ENCODE data around the gene MBD3L2. TPM values are rescaled to one million over a fixed set of nuclear protein-coding genes. Genes with fewer than 3 reads are reported as not detected.
A peak's percentile ranks its signal among the peaks of the same experiment; 100 is the strongest.

MBD3L2 gene
- total RNA-seq, 1 donor from 2014 or later, result not detected

- H3K9me3 ChIP-seq (ENCODE audit: low read depth), result peaks cover 8% of the 10 kb centered on the region
- H3K4me1 ChIP-seq, result no peaks in the 10 kb centered on the region
- Mint-ChIP-seq H3K36me3 (no peaks in the 10 kb centered on the region), H3K27me3 (ENCODE audit: insufficient read depth, low read depth) (peaks cover 2% of the 10 kb centered on the region), H3K4me1 (no peaks in the 10 kb centered on the region), H3K27ac (no peak overlapping the region), H3K9me3 (peaks cover 6% of the 10 kb centered on the region), H3K4me3 (no peak overlapping the region)
- TF ChIP-seq CTCF (IDR thresholded peaks at IDR 0.05) (peak; percentile 77), EZH2 (IDR thresholded peaks at IDR 0.05) (no peak)
- no peak overlapping the region for H3K27ac ChIP-seq
- no peak overlapping the region for H2AFZ ChIP-seq (replicated peaks)
- H4K20me1 ChIP-seq (ENCODE audit: low read depth), result no peaks in the 10 kb centered on the region
- H3K36me3 ChIP-seq, result no peaks in the 10 kb centered on the region
- H3K79me2 ChIP-seq (ENCODE audit: low read depth), result no peaks in the 10 kb centered on the region
- no peak overlapping the region for H3K4me2 ChIP-seq
- no peaks in the 10 kb centered on the region for H3F3A ChIP-seq (ENCODE audit: low read depth)
- DNase-seq (ENCODE audit: low spot score), result peak; percentile 38
- H3K27me3 ChIP-seq, result no peaks in the 10 kb centered on the region
- no peak overlapping the region for H3K4me3 ChIP-seq
- no peak overlapping the region for H3K9ac ChIP-seq
Measured at GRCh38 chr19:7004313-7004931, 44.7 kb upstream of the MBD3L2 start.

GRCh38 chr19:7006135-7006704, 42.9 kb upstream of the MBD3L2 start:
- no peaks in the 10 kb centered on the region for H3K79me2 ChIP-seq (ENCODE audit: low read depth)
- peaks cover 3% of the 10 kb centered on the region for H3K9me3 ChIP-seq (ENCODE audit: low read depth)
- H3K9me3 Mint-ChIP-seq, result peaks cover 9% of the 10 kb centered on the region
- H3K4me3 ChIP-seq, result no peak overlapping the region
- H4K20me1 ChIP-seq (ENCODE audit: low read depth), result no peaks in the 10 kb centered on the region
- H3F3A ChIP-seq (ENCODE audit: low read depth), result no peaks in the 10 kb centered on the region
- H3K27me3 Mint-ChIP-seq (ENCODE audit: insufficient read depth, low read depth), result peaks cover 2% of the 10 kb centered on the region
- no peaks in the 10 kb centered on the region for H3K27me3 ChIP-seq
- no peak for DNase-seq (ENCODE audit: low spot score)
- H3K27ac Mint-ChIP-seq, result no peak overlapping the region
- no peak overlapping the region for H3K4me3 Mint-ChIP-seq
- H3K4me1 ChIP-seq, result no peaks in the 10 kb centered on the region
- no peak overlapping the region for H2AFZ ChIP-seq (replicated peaks)
- H3K36me3 Mint-ChIP-seq, result no peaks in the 10 kb centered on the region
- H3K4me1 Mint-ChIP-seq, result no peaks in the 10 kb centered on the region
- no peak overlapping the region for H3K27ac ChIP-seq
- no peaks in the 10 kb centered on the region for H3K36me3 ChIP-seq
- no peak for TF ChIP-seq EZH2phosphoT487 (IDR thresholded peaks at IDR 0.05)
- TF ChIP-seq EZH2 (IDR thresholded peaks at IDR 0.05), result no peak
- TF ChIP-seq CTCF (IDR thresholded peaks at IDR 0.05), result no peak
- no peak overlapping the region for H3K9ac ChIP-seq
- no peak overlapping the region for H3K4me2 ChIP-seq

GRCh38 chr19:7007859-7008258, 41.3 kb upstream of the MBD3L2 start:
- no peak overlapping the region for H3K4me2 ChIP-seq

More at GRCh38 chr19:7007859-7008258, 41.3 kb upstream of the MBD3L2 start:
- DNase-seq (ENCODE audit: low spot score), result no peak
- Histone ChIP-seq H3K36me3 (no peaks in the 10 kb centered on the region), H3K9ac (no peak overlapping the region), H3K9me3 (ENCODE audit: low read depth) (no peaks in the 10 kb centered on the region), H3F3A (ENCODE audit: low read depth) (no peaks in the 10 kb centered on the region), H4K20me1 (ENCODE audit: low read depth) (no peaks in the 10 kb centered on the region), H3K27ac (no peak overlapping the region), H3K4me1 (no peaks in the 10 kb centered on the region), H3K4me3 (no peak overlapping the region), H3K27me3 (no peaks in the 10 kb centered on the region), H3K79me2 (ENCODE audit: low read depth) (no peaks in the 10 kb centered on the region), H2AFZ (replicated peaks) (no peak overlapping the region)
- H3K27me3 Mint-ChIP-seq (ENCODE audit: insufficient read depth, low read depth), result no peaks in the 10 kb centered on the region
- H3K36me3 Mint-ChIP-seq, result no peaks in the 10 kb centered on the region
- peaks cover 12% of the 10 kb centered on the region for H3K9me3 Mint-ChIP-seq
- no peaks in the 10 kb centered on the region for H3K4me1 Mint-ChIP-seq
- no peak overlapping the region for H3K4me3 Mint-ChIP-seq
- H3K27ac Mint-ChIP-seq, result no peak overlapping the region
- TF ChIP-seq EZH2 (IDR thresholded peaks at IDR 0.05) (no peak), CTCF (IDR thresholded peaks at IDR 0.05) (no peak), EZH2phosphoT487 (IDR thresholded peaks at IDR 0.05) (no peak)
